Left kidney (tissue), 8 donors: ENCODE measurements around the gene SCN4B. TPM values are rescaled to one million over a fixed set of nuclear protein-coding genes. Genes with fewer than 3 reads are reported as not detected.
"Not testable (repeated sequence)": the region's sequence is repeated elsewhere in the genome, so short reads cannot be mapped to it uniquely, and the experiment has no call there.

Source experiments
- DNase-seq: peaks from one replicate; pipeline ENCODE4 v3.0.0-alpha.2; 2013
- long read RNA-seq, 8 donors: transcript quantifications; one replicate each; lab custom pipeline, GENCODE V29; 2026
- polyA plus RNA-seq: library from polyadenylated mRNA; unstranded; fragments of 120-200 nt; gene quantifications from one replicate; pipeline ENCODE4 v1.2.1, GENCODE V29; 2013; ENCODE audit not compliant: insufficient read length

The SCN4B gene, protein sequence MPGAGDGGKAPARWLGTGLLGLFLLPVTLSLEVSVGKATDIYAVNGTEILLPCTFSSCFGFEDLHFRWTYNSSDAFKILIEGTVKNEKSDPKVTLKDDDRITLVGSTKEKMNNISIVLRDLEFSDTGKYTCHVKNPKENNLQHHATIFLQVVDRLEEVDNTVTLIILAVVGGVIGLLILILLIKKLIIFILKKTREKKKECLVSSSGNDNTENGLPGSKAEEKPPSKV
- 0.75 TPM for polyA plus RNA-seq
- long read RNA-seq, donor 1, full-length matches to known transcripts, result 1 of 1 reads
- long read RNA-seq, donor 1, partial matches to known transcripts, result 0 of 1 reads
- long read RNA-seq, donor 1, other reads (novel, unspliced or antisense), result 0 of 1 reads
- long read RNA-seq, donor 2, result 0 reads
- long read RNA-seq, donor 3, result 0 reads
- long read RNA-seq, donor 4, result 0 reads
- long read RNA-seq, donor 5, full-length matches to known transcripts, result 1 of 1 reads
- long read RNA-seq, donor 5, partial matches to known transcripts, result 0 of 1 reads
- long read RNA-seq, donor 5, other reads (novel, unspliced or antisense), result 0 of 1 reads
- long read RNA-seq, donor 6, result 0 reads
- long read RNA-seq, donor 7, result 0 reads
- long read RNA-seq, donor 8, result 0 reads

DNA sequence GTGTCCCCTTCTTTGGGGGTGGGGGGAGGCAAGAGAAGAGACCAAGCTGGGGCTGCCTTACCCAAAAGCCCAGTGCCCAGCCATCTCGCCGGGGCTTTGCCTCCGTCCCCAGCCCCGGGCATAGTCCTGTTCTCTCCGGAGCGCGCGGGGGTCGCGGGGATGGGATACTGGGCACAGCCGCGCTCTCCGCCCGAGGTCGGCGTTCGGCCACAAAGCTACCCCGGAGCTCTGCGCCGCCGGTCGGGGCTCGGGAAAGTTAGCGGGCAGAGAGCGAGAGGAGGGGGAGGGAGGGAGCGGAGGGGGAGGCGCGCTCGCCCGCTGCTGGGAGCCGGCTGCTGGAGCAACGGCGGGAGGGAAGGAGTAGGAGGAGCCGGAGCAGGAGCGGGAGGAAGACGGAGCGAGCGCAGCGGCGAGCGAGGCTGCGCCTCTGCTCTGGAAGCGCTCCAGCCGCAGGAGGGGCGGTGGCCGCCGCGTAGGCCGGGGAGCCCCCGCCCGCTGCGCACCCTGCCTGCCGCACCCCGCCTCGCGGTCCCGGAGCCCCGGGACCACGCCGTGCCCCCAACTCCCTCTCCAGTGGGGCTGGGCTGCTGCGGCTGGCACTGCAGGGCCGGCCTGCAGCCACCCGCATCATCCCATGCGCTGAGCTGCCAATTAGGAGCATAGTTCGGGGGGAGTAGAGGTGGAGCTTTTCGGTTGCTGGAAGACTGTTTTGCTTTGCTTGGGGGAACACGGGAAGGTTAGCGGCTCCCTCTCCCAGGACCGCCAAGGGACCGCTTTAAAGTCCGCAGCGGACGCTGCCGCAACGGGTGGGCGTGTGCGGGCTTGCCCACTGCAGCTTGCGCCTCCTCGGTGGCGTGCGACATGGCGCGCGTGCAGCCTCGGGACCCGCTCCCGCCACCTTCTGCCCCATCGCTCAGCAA is at the start of gene SCN4B:
TSS of gene SCN4B (minus strand) at position 272 of the 920 bp plus-strand sequence. CDS start at position 122, 150 bp downstream.
- DNase-seq, result peak; percentile 67

DNA sequence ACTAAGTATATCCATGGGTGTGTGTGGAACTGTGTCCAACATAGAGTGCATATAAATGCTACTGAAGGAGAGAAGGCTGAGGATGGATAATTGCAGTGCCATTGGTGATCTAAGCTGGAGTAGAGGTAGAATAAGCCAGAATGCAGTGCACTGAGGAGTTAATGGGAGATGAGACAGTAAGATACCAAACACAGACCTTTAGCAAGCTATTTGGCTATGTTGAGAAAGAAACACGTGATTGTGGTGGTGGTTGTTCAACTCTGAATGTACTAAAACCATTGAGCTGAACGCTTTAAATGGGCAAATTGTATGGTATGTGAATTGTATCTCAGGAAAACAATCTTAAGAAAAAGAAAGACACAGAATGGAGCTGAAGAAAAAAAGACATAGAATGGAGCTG is 49.3 kb upstream of the SCN4B start:
- DNase-seq, result no peak

DNA sequence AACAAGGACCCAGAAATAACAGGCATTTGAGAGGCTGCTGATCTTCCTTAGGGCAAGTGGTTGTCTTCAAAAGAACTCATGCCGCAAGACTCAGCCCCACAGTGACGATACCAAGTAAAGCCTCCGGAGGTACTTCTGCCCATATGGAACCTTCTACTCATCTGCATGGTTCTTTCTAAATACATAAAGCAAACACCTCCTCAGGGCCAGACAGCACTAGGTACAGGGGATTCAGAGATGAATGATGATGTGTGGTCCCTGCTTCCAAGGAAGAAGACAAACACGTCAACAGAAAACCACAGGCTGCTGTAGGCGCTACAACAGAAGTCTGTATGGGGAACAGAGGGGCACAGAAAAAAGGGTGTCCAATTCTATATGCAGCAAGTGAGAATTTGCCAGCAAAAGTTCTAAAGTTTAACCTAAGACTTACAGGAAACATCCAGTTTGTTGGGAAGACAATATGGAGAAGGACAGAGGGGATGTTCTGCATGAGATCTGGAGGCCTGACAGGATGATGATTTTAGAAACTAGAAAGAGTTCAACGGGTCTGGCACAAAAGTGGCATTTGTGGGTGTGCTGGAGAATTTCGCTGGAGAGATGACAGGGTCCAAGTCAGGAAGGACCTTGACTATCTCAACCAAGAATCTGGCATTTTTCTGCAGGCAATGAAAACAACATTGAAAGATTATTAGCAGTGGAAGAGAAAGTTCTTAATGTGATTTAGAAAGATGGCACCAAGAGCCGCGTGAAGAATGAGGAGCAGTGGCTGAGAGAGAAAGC is 48.5 kb upstream of the SCN4B start:
- no peak for DNase-seq

DNA sequence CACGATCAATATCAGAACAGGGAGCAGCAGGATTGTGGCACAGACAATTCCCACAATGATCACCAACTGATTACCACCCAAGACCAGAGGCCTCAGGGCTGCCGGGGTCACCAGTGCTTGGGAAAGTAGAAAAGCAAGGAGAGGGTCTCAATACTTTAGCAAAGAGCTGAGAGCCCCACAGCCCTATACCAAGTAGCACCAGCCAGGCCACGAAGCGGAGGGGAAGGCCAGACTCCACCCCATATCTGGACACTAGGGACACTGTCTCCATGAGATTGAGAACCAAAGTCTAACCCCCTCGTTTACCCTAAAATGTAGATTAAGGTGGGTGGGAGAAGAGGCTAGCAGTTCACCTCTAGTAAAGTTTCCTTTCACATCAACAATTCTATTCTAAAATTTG is 47.9 kb upstream of the SCN4B start:
- DNase-seq, result no peak

DNA sequence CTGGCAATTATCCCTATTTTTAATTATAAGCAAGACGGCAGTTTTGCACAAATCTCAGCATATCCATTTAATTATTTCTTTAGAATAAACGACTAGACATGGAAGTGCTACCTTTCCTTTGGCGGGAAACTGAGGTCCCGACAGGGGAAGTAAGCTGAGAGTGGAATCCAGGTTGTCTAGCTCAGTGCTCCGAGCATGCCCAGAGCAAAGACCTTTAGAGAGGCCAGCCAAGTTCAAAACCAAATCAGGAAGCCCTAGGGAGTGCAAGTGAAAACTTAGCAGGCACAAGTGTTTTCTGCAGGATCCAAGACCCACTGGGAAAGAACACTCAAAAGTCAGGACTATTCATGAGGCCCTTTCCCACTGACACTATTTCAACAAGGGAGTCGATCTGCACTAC is 46.5 kb upstream of the SCN4B start:
- DNase-seq, result no peak

DNA sequence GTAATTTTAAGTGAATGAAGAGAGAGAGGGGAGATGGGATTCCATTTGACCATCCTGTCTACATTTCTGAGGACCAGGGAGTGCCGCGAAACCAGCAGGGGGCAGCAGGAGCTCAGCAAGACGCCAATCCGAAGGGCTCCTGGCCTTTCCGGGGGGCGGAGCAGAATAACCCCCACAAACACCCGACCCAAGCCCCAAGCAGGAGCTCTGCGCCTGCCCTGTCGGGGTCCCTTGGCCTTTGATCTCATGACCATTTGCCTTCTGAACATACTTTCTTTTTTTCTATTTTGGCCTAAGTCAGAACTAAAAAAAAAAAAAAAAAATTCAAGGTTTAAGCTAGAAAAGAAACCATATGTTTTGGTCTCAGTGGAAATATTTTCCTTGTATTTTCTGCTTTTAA is 45.7 kb upstream of the SCN4B start:
- DNase-seq, result peak; percentile 46

DNA sequence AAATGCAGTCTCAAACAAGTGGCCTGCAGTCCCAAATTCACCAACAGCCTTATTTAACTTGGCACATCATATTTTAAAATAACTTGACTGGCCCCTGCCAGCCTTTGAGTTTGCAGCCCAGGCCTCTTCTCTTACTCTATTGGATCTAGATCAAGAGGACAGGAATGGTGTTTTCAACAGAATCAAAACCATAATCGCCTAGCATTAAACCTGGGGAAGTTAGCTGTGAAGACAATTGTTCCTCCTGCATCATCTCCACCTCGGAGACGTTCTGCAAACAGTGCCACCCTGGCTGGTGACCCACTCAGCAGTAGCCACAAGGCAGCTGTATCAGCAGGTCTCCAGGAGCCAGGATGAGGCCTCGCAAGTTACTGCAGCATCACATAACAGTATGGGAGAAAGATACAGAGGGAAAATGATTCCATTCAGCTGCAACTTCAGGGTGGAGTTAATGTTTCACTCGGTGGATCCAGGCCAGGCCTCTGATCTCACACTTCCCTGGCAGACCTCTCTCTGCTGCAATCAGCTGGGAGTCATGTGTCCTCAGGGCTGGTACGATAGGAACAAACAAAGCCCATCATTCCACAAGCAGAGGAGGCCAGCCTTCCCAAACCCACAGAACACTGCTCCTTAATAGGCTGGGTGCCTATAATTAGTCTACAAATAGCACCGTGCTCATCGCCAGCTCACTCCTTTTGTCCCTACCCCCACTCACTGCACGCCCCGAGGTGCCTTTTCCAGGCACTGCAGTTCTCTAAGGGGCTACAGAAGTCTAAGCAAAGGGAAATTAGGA is 42.4 kb upstream of the SCN4B start:
- no peak for DNase-seq

DNA sequence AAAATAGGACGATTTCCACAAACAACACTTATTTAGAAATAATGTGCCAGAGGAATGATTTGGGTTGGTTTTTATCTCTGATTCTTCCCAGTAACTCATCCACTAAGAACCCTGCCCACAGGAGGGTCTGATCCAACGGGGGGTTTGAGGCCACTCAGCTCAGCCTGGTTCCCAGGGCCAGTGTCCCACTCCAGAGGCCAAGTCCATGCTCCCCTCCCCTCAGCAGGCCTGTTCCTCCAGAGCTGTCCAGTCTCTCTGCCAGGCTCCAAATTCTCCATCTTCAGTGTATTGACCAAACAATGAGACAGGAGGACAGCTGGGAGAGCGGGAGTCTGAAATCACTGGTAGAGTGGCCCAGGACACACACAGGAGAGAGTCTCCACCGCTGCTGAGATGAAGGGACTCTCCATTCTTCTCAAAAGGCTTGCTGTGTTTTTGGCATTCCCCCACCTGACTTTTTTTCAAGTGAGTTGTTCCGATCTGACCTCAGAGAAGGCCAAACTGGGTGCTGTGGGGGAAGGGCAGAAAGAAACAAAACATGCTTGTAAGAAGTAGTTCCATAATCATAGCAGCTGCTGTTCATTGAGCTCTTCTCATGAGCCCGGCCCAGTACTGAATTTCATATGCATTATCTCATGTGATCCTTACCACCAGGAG is 41.4 kb upstream of the SCN4B start:
- DNase-seq, result no peak

DNA sequence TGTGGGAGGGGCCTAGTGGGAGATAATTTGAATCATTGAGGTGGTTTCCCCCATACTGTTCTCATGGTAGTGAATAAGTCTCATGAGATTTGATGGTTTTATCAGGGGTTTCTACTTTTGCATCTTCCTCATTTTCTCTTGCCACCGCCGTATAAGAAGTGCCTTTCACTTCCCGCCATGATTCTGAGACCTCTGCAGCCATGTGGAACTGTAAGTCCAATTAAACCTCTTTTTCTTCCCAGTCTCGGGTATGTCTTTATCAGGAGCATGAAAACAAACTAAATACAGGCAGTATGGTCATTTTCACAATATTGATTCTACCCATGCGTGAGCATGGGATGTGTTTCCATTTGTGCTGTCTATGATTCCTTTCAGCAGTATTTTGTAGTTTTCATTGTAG is 40.2 kb upstream of the SCN4B start:
- not testable (repeated sequence) for DNase-seq

DNA sequence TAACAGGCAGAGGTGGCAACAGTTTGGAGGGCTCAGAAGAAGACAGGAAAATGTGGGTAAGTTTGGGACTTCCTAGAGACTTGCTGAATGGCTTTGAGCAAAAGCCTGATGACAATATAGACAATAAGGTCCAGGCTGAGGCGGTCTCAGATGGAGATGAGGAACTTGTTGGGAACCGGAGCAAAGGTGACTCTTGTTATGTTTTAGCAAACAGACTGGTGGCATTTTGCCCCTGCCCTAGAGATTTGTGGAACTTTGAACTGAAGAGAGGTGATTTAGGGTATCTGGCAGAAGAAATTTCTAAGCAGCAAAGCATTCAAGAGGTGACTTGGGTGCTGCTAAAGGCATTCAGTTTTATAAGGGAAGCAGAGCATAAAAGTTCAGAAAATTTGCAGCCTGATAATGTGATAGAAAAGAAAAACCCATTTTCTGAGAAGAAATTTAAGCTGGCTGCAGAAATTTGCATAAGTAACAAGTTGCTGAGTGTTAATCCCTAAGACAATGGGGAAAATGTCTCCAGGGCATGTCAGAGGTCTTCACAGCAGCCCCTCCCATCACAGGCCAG is 38.4 kb upstream of the SCN4B start:
- not testable (repeated sequence) for DNase-seq

DNA sequence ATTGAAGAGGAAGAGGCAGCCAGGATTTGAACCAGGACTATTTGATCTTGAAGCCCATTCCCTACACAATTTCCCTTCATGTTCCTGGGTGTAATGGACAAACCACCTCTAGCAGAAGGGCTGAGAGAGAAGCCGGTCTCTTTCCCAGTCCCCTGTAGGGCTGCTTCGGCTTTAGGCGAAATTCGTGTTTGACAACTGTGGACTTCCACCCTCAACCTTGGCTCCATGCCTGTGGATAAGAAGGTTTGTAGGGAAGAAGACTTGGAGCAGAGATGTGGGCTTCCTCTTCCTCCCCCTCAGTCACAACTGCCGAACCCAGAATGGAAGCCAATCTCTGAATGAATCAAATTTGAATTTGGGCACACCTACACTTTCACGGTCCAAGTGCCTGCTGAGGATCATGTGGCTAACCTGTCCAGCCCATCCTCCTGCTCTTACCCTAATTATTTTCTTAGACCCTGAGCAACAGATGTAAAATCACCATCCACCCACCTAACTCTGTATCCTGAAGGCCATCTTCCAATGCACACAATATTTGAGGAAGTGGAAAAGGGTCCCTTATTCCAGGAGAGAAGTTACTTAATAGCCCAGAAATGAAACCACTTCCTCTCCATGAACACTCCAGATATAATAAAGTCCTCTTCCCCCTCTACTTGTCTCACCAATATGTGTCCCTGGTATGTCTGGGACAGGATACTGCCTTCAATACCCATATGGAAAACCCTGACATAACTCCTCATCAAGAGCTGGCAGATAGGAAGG is 33.9 kb upstream of the SCN4B start:
- no peak for DNase-seq

DNA sequence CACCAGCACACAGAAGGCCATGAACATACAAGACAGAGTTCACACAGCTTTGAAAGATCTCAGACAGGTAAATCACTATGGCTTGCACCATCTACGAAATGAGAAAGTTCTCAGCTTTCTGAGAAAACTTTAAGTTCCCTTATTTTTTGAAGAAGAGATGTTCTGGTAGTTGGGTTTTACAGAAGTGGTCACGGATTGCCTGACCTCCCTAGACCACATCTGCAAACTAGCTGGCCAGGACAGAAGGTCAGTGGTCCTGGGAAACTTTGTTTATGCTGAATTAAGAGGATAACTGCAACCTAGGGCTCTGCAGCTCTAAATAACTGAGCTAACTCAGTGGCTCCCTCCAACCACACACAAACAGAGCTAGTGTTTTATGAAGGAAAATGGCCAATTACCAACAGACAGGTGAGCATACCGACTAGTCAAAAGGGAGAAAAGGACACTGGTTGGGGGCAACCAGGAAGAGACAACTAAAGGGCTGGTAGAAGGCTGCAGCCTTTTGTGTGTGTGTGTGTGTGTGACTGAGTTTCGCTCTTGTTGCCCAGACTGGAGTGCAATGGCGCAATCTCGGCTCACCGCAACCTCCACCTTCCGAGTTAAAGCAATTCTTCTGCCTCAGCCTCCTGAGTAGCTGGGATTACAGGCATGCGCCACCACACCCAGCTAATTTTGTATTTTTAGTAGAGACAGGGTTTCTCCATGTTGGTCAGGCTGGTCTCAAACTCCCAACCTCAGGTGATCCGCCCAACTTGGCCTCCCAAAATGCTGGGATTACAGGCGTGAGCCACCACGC is 32.4 kb upstream of the SCN4B start:
- DNase-seq, result no peak

DNA sequence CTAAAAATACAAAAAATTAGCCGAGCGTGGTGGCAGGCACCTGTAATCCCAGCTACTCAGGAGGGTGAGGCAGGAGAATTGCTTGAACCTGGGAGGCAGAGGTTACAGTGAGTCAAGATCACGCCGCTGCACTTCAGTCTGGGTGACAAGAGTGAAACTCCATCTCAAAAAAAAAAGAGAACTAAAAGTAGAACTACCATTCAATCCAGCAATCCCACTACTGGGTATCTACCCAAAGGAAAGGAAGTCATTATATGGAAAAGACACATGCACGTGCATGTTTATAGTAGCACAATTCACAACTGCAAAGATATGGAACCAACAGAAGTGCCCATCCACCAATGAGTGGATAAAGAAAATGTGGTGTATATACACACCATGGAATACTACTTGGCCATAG is 31.1 kb upstream of the SCN4B start:
- not testable (repeated sequence) for DNase-seq

DNA sequence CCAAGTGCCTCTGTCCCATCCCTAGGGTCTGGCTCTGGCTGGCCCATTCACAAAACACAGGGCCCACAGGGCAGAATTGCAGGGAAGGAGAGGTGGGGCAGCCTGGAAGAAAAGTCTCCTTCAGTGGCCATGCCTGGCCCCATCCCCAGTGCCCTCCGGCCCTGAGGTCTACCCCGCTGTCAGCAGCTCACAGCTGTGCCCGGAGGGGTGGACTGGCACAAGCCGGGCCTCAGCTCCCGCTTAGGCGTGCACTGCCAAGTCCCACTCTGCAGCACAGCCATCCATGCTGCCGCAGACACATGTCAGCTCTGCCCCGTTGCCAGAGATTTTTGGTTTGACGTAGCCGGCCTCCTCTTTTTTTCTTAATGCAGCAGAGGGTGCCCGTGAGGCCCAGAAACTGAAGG is 27.7 kb upstream of the SCN4B start:
- peak; percentile 73 for DNase-seq

DNA sequence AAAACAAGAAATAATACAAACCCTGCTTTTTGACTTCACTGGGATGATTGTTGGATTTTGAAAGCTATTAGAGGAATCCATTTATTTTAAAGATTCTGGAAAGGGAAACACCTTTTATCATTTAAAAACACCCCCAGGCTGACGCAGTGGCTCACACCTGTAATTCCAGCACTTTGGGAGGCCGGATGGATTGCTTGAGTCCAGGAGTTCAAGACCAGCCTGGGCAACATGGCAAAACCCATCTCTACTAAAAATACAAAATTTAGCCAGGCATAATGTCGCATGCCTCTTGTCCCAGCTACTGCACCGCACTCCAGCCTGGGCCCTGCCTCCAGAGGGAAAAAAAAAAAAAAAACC is 24.1 kb upstream of the SCN4B start:
- DNase-seq, result no peak

DNA sequence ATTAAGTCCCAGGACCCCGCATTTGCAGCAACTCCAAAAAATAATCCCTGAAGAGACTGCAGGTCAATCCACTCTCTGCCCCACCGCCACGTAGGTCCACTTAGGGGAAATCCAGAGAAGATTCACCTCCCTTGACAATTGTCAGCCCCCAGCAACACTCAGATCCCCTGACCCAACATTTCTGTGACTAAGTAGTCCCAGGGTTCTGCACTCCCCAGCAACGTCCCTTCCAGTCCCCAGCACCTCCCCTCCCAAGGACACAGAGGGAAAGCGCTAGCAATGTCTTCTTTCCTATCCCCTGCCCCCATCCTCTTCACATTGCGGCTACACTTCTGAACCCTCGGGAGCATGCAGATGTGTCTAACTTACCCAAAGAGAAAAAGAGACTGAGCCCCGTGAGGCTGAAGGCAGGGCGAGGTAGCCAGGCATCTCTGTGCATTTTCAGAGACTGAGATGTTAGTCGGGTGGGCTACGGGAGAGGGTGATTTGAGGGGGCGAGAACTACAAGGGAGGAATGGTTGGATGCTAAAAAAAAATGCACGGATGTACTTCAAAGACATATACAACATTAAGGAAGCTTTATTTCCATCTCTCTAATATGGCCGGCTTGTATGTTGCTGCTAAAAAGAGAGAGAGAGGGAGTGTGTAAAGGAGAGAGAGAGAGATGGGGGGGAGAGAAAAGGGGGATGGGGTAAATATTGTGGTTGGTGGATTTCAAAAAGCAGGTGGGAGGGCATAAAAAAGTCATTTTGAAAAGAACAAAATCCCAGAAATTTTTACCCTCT is 23.6 kb upstream of the SCN4B start, which contains the start of gene SCN2B:
TSS of gene SCN2B (minus strand) at position 647 of the 785 bp plus-strand sequence. CDS start at position 439, 208 bp downstream.
- DNase-seq, result no peak
